Ecto neural progenitor cell (in vitro differentiated cells): ENCODE measurements around the gene ALOX5.

ENCODE experiments used
- DNase-seq: peaks from one replicate; pipeline ENCODE4 v3.0.0-alpha.2; 2018; ENCODE audit warnings: low spot score

ALOX5 gene

DNA sequence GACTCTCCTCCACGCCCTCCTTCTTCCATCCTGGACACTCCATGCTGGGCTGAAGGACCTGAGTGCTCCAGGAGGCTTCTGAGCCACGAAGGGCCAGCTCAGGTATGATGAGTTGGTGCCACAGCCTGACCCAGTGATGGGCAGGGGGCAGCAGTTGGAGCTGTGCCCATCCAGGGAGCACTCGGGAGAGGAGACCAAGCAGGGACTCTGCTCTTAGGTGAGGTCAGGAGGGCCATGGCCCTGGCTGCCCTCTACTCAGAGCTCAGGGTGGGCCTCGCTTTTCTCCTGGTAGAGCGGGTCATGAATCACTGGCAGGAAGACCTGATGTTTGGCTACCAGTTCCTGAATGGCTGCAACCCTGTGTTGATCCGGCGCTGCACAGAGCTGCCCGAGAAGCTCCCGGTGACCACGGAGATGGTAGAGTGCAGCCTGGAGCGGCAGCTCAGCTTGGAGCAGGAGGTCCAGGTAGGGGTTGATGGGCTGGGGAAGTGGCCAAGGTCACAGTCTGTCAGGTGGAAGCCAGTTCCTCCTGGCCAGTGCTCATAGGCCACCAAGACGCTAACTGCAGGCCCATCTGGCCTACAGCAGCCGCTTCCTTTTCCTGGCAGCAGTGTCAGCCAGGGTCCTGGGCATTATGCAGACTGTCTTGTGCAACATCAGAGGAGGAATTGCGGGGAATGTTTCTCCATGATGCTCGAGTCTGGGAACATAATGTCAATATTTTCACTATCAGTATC lies 50.8 kb downstream of the ALOX5 start:
- no peak for DNase-seq

DNA sequence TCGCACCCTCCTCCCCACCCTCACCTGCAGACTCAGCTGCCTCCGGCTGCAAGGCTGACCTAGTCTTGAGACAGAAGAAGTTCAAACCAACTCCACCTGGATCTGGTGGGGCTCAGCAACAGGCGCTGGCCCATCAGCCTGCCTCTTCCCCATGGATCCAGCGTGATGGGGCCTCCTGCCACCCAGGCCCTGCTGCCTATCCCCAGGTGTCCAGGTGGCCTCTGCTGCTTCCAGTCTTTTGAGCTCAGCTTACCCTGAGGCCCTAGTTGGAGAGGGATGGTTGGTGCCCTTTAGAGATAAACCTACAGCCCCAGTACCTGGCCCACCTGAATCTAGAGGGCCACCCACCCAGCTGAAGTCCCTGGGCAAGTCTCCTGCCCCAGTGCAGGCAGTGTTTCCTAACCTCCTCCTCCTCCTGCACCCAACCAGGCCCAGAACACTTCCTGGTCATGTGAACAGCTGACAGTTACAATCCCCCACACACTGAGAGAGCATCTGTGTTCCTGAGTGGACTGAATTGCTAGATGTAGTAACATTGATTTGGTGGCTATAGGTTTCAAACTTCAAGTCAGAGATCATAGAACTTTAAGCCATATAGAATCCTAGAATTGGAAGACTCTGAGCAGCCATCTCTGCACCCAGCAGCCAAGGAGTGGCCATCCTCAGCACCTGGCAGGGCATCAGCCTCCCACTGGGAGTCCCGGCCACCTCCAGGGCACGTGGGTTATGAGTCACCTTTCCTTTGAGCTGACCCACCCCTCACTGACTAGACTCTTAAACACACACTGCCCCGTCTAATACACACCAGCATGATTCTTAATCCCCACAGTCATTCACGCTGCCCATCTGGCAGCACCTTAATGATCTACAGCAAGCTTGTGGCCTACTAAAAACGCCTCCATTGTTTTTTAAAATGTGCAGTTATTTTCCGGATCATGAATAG lies 51.9 kb downstream of the ALOX5 start:
- no peak for DNase-seq

DNA sequence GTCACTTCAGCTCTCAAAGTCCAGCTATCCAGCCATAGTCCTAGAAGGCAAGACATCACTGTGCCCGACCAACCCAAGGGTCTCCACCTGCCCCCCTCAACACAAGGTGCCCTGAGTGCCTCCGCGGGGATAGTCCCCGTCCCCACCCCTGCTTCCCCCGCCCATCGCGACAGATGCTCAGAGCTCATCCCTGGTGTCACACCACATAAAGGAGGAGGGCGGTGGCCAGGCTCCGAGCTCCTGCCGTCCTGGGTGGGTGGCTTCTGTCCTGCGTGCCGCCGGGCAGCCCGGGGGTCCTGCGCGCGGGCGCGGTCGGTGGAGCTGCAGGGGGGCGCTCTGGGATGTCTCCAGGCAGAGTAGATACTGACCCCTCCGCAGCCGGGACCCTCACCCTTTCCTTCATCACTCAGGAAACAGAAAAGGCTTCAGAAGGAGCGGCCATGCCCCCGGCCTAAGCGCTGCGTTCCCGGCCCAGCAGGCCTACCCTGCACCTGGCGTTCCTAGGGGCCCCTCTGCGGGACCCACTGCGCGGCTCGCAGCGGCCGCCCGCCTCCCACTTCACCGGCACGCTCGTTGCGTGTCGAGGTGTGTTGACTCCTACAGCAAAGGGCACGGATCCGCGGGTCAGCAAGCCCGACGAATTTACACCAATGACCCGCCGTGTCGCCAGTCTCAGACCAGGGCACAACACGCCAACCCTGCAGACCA lies 53.4 kb downstream of the ALOX5 start:
- no peak for DNase-seq

DNA sequence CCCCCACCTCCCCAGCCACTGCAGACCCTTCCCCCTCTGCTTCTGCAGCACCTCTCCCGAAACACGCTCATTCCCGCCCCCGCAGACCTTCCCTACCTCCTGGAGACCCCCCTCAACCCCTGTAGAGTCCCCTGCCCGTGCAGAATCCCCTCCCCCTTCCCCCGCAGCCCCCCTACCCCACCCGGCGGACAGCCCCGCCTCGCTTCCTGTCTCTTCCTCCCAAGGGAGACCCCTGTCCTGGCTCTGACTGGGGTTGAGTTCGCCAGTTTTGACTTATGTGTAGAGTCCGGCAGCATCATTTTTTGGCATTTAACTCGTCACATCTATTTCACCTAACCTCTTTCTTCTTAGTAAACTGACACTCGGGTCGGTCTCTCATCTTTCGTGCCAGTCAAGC lies 54.0 kb downstream of the ALOX5 start:
- DNase-seq: no peak

DNA sequence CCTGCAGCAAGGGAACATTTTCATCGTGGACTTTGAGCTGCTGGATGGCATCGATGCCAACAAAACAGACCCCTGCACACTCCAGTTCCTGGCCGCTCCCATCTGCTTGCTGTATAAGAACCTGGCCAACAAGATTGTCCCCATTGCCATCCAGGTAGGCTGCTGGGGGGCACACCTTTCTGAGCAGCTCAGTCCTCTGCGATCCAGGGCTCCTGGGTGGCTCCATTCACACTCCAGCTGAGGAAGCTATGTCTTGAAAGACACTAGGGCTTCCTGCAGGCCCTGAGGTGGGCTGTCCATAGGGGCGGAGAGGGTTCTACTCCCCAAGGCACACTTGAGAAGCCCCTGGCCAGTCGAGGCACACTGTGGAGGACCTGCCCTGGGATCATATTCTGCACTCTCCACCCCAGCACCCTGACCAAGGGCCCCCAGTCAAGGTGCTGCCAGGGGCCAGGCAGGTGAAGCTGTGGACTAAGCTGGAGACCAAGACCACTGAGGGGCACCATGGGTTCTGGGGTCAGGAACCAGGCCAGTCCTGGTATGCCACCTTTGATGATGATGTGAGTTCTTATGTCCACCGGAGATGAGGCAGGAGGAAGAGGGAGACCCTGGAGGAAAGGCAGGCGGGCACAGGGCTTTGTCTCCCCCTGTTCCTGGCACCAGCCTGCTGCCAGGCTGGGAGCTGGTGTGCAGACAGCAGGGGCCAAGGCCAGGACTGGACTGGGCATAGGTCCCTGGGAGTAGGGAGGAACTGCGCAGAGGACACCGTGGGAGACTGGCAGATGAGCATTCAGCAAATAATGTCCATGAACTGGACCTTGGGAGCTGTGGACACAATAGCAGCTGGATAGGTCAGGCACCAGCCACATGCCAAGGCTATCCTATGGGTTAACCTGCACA lies 54.8 kb downstream of the ALOX5 start:
- DNase-seq: no peak

DNA sequence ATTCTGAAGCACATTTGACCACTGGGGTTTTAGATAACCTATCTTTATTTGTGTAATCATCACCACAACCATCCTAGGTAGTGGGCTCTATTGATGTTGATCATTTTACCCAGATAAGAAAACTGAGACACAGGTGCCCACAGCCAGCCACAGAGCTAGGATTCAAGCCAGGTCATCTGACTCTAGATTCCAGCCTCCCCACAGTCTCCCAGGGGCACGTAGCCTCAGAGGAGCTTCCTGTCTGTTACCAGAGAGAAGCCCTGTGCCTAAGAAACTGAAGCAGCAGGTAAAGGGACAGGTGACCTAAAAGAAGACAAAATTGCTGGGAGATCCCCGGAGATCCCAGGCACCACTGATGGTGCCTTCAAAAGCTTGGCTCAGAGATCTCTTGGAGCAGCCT lies 55.8 kb downstream of the ALOX5 start:
- DNase-seq: no peak

DNA sequence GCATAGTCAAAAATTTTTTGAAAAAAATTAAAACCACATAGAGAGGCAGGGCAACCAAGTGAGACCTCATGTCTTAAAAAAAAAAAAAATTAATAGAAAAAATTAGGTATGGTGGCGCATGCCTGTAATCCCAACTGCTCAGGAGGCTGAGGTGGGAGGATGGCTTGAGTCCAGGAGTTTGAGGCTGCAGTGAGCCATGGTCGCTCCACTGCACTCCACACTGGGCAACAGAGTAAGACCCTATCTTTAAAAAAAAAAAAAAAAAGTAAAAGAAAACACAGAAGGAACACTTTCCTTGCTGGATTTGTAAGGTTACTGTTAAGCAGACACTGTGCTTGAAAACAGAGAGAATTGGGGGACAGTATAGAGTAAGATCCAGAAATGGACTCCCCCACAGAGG lies 58.1 kb downstream of the ALOX5 start:
- no peak for DNase-seq

DNA sequence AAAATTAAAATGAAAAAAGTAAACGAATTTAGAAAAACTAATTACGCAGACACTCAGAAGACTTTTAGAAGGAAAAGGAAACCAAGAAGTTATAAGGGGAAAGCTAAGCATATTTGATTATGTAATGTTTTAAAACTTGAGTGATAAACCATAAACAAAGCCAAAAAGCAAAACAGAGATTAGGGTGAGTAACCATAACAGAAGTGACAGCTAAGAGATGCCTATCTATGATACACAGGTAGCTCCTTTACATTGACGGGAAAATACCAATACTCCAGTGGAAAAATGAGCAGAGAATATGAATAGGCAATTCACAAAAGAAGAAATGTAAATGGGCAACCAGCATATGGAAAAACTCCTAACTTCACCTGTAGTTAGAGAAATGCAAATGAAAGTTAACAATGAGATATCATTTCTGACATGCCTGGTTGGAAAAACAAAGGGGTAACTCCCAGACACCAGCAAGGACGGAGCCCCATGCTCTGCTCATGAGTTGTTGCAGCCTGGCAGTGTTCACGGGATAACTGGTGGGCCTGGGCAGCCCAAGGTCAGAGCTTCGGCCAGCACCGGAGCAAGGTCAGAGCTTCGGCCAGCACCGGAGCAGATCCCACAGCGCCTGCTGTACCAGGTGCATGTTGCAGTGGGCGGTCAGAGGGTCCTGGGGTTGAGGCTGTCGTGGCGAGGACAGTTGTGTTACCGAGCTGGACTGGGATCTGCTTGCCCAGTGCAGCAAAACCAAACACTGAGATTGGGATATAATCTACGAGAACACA lies 58.9 kb downstream of the ALOX5 start:
- DNase-seq: no peak

DNA sequence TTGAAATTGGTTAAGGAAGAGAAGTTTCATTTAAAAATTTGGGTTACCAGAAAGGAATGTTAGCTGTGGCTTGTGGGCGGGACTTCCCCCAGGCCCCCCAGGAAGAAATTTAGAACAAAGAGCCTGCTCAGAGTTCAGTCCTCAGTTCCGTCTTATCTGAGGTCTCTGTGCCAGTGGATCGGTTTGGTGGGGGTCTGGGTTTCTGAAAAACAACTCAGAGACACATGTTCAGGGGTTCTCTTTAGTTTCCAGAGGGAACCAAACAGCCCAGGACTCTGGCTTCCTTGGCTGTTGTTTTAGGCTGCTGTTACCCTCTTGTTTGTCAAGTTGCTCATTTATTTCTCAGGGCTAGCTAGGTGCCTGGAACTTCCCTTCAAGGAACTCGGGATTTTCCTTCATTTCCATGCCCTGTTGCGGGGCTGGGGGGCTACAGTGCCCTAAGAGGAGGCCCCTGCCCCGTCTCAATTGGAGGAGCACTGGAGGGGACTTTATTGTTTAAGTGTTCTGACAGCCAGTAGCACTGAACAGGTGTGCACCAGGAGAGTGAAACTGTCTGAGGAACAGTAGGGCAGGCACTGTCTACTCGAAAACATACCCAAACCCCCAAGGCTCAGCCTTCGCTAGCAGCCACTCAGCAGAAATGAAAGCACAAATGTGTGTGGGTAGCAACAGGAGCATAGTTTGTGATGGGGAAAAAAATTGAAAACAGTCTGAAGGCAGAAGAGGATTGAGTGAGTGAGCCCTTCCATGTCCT lies 59.9 kb downstream of the ALOX5 start:
- DNase-seq: no peak

DNA sequence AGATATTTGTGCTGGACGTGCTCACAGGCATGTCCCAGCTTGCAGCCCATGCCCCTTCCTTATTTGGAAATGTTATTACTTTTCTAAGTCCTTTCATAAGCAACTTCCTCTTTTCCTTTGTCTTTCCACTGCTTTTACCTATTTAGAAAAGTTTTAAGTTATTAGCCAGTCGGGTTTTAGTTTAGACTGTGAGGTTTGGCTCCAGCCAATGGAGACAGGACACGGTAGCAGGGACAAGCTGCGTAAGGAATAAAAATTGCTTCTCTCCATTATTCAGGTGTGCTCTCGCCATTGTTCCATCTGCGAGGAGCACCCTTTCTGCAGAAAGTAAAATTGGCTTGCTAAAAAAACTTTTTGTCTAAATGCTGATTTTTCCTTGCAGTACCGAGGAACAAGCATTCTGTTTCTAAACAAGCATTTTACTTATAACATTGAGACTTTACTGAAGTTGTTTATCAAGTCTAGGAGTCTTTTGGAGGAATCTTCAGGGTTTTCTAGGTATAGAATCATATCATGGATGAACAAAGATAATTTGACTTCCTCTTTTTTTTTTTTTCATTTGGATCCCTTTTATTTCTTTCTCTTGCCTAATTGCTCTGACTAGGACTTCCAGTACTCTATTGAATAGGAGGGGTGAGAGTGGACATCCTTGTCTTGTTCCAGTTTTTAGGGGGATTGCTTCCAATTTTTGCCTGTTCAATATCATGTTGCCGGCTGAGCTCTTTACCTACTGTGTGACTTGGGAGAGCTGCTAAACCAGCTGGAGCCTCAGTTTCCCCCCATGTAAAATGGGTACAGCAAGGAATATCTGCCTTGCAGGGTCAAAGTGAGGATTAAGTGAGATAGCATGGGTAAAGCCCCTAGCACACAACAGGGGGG lies 63.8 kb downstream of the ALOX5 start:
- no peak for DNase-seq

DNA sequence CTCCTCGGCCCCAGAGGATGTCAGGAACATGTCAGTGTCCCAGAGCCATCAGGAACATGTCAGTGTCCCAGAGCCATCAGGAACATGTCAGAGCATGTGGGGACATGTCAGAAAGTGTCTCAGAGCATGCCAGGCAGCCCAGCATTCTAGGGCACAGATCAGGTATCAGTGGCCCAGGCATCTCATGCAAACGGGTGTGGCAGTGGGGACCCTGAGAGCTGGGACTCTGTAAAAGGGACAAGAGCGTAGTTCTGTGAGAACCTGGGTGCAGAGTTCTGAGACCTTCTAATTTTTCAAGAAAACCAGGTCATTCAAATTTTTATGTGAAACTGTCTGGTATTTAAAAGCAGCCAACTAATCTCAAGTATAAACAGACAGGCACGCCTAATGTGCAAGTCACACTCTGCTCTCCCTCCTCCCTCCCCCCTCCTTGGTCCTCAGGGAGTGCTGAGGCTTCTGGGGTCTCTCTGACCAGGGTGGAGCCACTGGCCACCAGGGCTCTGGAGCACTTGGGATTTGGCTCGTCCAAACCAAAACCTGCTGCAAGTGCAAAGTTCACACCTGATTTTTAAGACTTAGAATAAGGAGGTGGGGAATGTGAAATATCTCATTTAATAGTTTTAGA lies 64.6 kb downstream of the ALOX5 start:
- DNase-seq: no peak

DNA sequence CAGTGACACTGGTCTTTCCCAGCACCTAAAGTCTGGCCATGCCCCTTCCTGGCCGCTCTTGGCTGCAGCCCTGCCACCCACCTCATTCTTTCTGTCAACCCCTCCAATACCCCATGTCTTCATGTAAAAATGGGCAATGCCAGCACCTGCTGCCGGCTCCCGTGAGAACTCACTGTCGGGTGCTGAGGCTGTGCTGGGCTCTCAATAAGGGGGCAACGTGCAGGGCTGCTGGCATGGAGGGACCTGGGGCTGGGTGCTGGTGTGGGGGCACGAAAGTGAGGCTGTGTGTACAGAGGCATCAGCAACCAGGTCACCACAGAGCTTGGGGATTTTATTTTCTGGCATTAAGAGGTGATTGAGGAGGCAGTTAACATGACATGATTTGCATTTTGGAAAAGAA lies 65.3 kb downstream of the ALOX5 start:
- DNase-seq: no peak

DNA sequence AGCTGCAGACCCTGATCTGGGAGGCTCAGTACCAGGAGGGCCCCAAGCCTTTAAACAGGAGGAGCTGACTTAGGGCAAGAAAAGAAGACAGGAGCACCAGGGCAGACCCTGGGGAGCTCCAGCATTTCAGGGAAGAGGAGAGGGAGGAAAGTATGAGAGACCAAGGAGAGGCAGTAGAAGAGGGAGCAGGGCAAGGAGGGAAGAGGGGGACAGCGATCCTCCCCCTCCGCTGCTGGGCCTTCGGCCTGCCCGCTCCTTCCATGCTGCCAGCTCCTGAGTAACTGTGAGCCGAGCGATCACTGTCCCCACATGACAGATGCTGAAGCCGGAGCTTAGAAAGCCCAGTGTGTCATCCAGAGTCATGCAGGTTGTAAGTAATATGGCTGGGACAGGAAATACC lies 65.9 kb downstream of the ALOX5 start:
- DNase-seq: no peak

DNA sequence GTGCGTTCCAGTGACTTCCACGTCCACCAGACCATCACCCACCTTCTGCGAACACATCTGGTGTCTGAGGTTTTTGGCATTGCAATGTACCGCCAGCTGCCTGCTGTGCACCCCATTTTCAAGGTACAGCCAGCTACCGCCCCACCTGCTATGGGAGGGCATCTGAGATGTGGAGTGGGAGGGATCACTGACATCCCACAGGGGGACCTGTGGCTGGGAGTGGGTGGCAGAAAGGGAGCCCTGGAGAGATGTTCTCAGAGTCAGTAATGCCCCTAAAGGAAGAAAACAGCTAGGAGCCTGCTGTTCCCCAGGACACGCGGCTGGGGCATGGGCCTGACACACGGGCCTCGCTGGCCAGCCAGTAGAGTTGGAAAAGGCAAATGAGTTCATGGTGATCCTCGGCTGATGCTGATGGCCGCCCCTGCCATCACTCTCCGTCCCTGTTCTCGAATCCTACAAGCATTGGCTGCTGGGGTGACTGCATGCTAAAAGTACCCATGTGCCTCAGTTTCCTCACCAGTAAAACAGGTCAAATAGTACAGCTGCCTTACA lies 66.6 kb downstream of the ALOX5 start:
- DNase-seq: no peak

DNA sequence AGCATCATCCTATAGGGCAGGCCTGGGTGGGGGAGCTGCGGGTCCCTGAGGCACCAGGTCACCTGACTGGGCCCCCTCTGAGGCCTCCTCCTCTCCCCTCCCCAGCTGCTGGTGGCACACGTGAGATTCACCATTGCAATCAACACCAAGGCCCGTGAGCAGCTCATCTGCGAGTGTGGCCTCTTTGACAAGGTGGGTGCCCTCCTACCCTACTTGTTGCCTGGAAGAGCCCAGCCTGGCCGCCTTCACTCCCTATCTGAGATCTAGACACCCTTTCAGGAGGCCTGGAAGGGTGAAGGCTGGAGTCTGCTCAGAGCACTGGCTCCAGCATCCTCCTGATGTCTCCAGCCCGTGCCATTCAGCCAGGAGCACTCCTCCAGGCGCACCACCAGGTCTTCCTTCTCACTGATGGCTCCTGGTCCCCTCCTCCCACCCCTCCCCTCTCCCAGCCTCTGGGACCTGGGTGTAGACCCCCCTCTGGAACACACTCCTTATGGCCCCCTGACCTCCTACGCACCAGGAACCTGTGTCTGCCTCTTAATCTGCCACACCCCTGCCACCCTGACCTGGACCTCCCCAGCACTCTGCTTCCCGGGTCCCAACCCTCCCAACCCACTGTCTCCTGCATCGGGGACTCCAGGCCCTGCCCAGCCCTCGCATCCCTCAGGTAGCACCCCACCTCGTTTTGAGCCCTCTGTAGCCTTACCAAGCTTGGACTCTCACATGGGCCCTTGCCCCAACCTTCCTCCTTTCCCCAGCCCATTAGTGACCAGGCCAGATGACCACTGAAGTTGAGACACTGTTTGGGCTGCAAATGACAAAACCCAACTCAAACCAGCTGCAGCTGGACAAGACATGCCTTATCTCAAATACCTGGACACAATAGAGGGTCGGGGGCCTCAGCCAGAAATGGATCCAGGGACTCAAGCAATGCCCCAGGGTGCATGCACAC lies 67.5 kb downstream of the ALOX5 start:
- no peak for DNase-seq

DNA sequence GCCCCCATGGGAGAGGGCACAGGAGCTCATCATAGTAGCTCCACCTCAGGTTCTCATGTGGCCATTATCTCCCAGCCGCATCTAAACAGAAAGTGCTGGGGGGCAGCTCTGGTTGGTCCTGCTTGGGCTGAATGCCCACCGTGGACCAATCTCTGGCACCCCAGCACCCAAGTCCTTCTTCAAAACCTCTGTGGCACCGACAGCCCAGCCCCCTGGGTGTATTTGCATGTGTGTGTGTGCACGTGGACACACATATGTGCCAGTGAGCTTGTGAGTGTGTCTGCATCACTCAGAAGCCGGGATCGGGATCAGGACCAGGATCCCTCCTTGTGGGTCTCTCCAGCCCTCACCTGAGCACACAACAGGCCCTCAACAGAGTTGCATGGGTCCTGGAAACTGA lies 68.2 kb downstream of the ALOX5 start:
- DNase-seq: no peak

DNA sequence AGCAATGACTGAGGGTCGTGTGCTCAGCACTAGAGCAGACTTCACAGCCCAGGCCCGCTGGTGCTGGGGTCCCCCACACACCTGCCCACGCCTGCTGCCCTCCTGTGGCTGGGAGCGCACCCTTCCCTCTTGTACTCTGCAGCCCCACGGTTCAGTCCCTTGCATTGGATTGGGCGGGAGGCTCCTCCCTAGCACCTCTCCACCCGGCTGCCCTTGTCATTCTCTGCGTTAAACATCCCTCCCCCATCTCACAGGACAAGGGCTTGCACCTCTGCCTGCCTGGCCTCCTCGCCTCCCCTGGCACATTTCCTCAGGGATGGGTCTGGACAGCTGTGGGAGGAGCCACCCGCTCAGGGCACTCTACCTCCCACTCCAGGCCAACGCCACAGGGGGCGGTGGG lies 68.6 kb downstream of the ALOX5 start:
- DNase-seq: no peak
